PC-9 (cell line): ENCODE results near the gene LIMS2.

ENCODE experiments used
- EZH2 ChIP-seq: fragments of 200-600 bp; sonication (generic); IDR thresholded peaks from 2 replicates; pipeline ENCODE4 v1.8.0; 2017; ENCODE audit warnings: antibody characterized with exemption, low read depth
- TF ChIP-seq, protein P1 (sequence below): fragments of 200-600 bp; sonication (generic); conservative IDR thresholded peaks from 2 replicates; pipeline ENCODE4 v1.6.1; 2017; ENCODE audit warnings: mixed run types, antibody characterized with exemption, mild to moderate bottlenecking, moderate library complexity

DNA sequence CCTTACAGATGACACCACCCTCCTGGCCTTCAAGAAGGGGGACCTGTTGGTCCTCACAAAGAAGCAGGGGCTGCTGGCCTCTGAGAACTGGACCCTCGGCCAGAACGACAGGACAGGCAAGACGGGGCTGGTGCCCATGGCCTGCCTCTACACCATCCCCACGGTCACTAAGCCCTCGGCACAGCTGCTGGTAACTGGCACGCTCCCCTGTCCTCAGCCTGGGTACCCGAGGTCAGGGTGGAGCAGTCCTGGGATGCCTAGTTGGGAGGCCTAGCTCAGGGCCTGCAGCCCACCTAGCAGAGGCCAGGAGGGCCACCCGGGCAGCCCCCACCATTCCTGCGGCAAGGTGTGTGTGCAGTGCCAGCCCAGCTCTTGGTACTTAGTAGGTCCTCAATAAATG, 45.7 kb downstream of the LIMS2 start:
- TF ChIP-seq, protein P1, sequence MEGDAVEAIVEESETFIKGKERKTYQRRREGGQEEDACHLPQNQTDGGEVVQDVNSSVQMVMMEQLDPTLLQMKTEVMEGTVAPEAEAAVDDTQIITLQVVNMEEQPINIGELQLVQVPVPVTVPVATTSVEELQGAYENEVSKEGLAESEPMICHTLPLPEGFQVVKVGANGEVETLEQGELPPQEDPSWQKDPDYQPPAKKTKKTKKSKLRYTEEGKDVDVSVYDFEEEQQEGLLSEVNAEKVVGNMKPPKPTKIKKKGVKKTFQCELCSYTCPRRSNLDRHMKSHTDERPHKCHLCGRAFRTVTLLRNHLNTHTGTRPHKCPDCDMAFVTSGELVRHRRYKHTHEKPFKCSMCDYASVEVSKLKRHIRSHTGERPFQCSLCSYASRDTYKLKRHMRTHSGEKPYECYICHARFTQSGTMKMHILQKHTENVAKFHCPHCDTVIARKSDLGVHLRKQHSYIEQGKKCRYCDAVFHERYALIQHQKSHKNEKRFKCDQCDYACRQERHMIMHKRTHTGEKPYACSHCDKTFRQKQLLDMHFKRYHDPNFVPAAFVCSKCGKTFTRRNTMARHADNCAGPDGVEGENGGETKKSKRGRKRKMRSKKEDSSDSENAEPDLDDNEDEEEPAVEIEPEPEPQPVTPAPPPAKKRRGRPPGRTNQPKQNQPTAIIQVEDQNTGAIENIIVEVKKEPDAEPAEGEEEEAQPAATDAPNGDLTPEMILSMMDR: no peak
- TF ChIP-seq EZH2: no peak
